SK-N-MC (cell line): ENCODE data around the gene CHD2.

Experiments used
- EZH2 ChIP-seq: fragments of 200-600 bp; sonication (generic); IDR thresholded peaks from one replicate; pipeline ENCODE4 v1.6.1; 2017; ENCODE audit warnings: antibody characterized with exemption
- POLR2AphosphoS5 ChIP-seq: IDR thresholded peaks from 2 replicates; pipeline ENCODE4 v1.6.1; 2012; ENCODE audit warnings: mild to moderate bottlenecking, low read depth, low read length, borderline replicate concordance

DNA sequence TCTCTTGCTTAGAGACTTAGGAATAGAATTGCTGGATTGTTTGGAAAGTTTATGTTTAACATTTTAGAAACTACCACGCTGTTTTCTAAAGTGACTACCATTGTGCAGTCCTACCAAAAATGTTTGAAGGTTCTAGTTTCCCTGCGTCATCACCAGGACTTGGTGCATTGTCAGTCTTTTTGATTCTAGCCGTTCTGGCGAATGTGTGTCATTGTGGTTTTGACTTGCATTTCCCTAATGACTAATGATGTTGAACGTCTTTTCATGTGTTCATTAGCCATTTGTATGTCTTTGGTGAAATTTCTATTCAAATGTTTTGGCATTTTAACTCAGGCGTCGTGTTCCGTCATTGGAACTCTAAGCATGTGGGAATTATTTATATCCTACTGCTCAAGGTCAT, 58.0 kb downstream of the CHD2 start:
- no peak for TF ChIP-seq EZH2
- no peak for TF ChIP-seq POLR2AphosphoS5
